Immature natural killer cell (primary cell): ENCODE measurements around the gene OR5H6. TPM values are rescaled to one million over a fixed set of nuclear protein-coding genes. Genes with fewer than 3 reads are reported as not detected.
"Not testable (repeated sequence)": the region's sequence is repeated elsewhere in the genome, so short reads cannot be mapped to it uniquely, and the experiment has no call there.

Source experiments
- DNase-seq, 3 donors: peaks; one replicate each; pipeline ENCODE4 v3.0.0; 2022; ENCODE audit warnings: mixed read lengths in 1 of 3
- H3K27ac Mint-ChIP-seq, 6 donors: one replicate each; pipeline ENCODE4 v1.8.0; 2020; ENCODE audit warnings: mixed read lengths in 6 of 6, mild to moderate bottlenecking in 5 of 6, inconsistent platforms in 4 of 6, moderate library complexity in 3 of 6
- H3K27me3 Mint-ChIP-seq, 3 donors: one replicate each; pipeline ENCODE4 v1.8.0; 2020 to 2021; ENCODE audit warnings: low read depth in 3 of 3, mild to moderate bottlenecking in 3 of 3, mixed read lengths in 3 of 3, moderate library complexity in 3 of 3, inconsistent platforms in 1 of 3
- H3K36me3 Mint-ChIP-seq, 3 donors: one replicate each; pipeline ENCODE4 v1.8.0; 2020; ENCODE audit warnings: mixed read lengths in 3 of 3, inconsistent platforms in 2 of 3, mild to moderate bottlenecking in 2 of 3
- H3K4me1 Mint-ChIP-seq, 2 donors: one replicate each; pipeline ENCODE4 v1.8.0; 2020; ENCODE audit warnings: inconsistent platforms in 2 of 2, mild to moderate bottlenecking in 2 of 2, mixed read lengths in 2 of 2, moderate library complexity in 1 of 2
- H3K4me3 Mint-ChIP-seq, 5 donors: one replicate each; pipeline ENCODE4 v1.8.0; 2020; ENCODE audit warnings: mild to moderate bottlenecking in 5 of 5, mixed read lengths in 5 of 5, inconsistent platforms in 3 of 5, moderate library complexity in 3 of 5
- H3K9me3 Mint-ChIP-seq, 6 donors: one replicate each; pipeline ENCODE4 v1.8.0; 2020; ENCODE audit warnings: mild to moderate bottlenecking in 6 of 6, mixed read lengths in 6 of 6, inconsistent platforms in 4 of 6, moderate library complexity in 3 of 6
- polyA plus RNA-seq, 3 donors: library from polyadenylated mRNA; unstranded; fragments of 300-500 nt; fragmentation: Illumina TruSeq; gene quantifications; one replicate each; pipeline ENCODE4 v1.2.3, GENCODE V29; 2021

Gene OR5H6
- polyA plus RNA-seq = not detected

DNA sequence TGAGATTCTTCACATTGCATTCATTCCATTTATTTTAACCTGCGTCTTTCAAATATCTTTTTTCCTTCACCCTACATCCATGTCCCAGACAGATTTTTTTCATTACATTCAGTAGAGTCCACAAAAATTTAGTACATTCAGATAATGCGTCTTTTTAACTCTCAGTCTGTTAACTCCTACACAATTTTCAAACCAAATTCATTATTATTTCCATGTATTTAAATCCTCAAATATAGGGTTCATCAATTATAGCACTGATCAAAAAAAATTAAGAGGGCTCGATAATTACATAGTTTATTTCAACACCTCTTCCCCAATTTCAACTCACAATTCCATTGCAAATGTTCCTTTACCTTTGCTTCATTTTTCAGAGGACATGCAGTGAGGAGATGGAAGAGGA, at the start of gene OR5H6:
OR5H6 (plus strand) TSS at position 301 of the 400 bp plus-strand sequence; CDS start at position 390, 89 bp downstream.
- no peak within 1 kb of the TSS for H3K4me3 Mint-ChIP-seq
- no peaks in the 10 kb centered on the region for H3K36me3 Mint-ChIP-seq
- H3K27ac Mint-ChIP-seq = no peak within 1 kb of the TSS
- no peaks in the 10 kb centered on the region for H3K4me1 Mint-ChIP-seq
- no peak for DNase-seq
- peaks cover 0 to 1% (median 0%) of the 10 kb centered on the region in 3 donors for H3K27me3 Mint-ChIP-seq
- H3K9me3 Mint-ChIP-seq = peaks cover 0 to 6% (median 3%) of the 10 kb centered on the region in 6 donors

DNA sequence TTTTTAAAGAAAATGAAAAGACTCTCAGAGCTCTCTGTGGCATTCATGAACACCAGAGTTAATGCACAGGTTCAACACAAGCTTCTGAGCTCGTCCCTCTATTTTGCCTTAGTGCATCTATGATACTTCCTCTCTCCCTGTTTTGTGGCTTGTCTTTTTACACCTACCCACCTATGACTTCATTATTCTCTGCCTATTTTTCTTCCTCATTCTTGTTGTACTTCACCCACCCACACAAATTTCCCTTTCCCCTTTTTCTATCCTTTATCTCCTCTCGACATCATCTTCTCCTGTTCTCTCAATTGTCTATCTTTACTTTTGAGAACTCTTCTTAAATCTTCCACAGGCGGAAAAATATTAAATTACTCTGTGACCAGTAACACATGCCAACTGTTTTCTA, 49.0 kb upstream of the OR5H6 start:
- Mint-ChIP-seq H3K36me3 (no peaks in the 10 kb centered on the region), H3K27ac (no peak overlapping the region), H3K9me3 (peaks cover 0 to 4% (median under 1%) of the 10 kb centered on the region in 6 donors), H3K4me3 (no peak overlapping the region), H3K4me1 (no peaks in the 10 kb centered on the region), H3K27me3 (peaks cover 0 to 6% (median 0%) of the 10 kb centered on the region in 3 donors)
- no peak for DNase-seq

DNA sequence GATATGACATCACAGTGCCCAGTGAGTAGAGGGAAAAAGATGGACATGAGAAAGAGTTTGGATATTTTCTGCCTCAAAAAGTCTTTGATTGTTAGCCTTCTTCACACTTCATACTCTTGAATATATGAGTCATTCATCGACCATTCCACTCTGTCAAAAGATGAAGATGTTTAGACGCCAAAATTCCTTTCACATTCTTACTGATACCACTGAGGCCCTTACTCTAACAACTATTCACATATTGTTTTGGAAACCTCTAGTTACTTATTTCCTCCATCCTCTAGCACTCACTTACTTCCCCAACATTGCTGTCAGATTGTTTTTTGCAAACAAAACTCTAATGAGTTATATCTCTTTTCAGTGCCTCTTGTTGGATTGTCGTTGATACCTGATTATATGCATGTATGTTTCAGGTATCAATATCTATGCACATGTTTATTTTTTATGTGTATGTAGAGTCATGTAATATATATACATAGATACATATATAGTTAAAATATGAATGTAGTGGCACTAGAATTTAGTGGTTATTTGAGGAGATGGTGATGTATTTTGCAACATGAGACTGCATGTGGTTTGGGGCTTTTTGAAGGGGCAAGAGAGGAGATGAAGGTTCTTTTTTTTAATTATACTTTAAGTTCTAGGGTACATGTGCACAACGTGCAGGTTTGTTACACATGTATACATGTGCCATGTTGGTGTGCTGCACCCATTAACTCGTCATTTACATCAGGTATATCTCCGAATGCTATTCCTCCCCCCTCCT, 40.0 kb upstream of the OR5H6 start:
- Mint-ChIP-seq H3K27ac (no peak overlapping the region), H3K4me3 (no peak overlapping the region), H3K9me3 (peaks cover 0 to 3% (median 0%) of the 10 kb centered on the region in 6 donors), H3K36me3 (no peaks in the 10 kb centered on the region), H3K27me3 (no peaks in the 10 kb centered on the region), H3K4me1 (no peaks in the 10 kb centered on the region)
- DNase-seq = no peak

DNA sequence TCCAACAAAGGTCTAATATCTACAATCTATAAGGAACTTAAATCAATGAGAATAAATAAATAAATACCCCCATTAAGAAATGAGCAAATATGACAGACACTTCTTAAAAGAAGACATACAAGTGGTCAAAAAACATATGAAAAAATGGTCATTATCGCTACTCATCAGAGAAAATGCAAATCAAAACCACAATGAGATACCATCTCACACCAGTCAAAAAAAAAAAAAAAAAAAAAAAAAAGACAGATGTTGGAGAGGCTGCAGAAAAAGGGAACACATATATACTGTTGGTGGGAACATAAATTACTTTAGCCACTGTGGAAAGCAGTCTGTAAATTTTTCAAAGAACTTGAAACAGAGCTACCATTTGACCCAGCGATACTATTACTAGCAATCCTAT, 31.6 kb upstream of the OR5H6 start:
- H3K27ac Mint-ChIP-seq = no peak overlapping the region
- H3K36me3 Mint-ChIP-seq = no peaks in the 10 kb centered on the region
- DNase-seq = no peak
- no peak overlapping the region for H3K4me3 Mint-ChIP-seq
- peaks cover 0 to 7% (median 3%) of the 10 kb centered on the region in 6 donors for H3K9me3 Mint-ChIP-seq
- H3K27me3 Mint-ChIP-seq = peaks cover 0 to 3% (median 2%) of the 10 kb centered on the region in 3 donors
- H3K4me1 Mint-ChIP-seq = no peaks in the 10 kb centered on the region

DNA sequence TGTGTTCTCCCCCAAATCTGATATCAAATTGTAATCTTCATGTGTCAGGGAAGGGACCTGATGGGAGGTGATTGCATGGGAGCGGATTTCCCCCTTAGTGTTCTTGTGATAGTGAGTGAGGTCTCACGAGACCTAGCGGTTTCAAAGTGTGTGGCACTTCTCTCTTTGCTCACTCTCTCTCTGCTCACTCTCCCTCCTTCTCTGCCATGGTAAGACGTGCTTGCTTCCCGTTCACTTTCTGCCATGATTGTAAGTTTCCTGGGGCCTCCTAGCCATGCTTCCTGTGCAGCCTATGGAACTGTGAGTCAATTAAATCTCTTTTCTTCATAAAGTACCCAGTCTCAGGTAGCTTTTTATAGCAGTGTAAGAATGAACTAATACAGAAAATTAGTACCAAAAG, 30.6 kb upstream of the OR5H6 start:
- Mint-ChIP-seq H3K27me3 (peaks cover 0 to 3% (median 2%) of the 10 kb centered on the region in 3 donors), H3K27ac (no peak overlapping the region), H3K36me3 (no peaks in the 10 kb centered on the region), H3K4me1 (no peaks in the 10 kb centered on the region), H3K9me3 (peaks cover 0 to 7% (median under 1%) of the 10 kb centered on the region in 6 donors), H3K4me3 (no peak overlapping the region)
- DNase-seq = no peak

DNA sequence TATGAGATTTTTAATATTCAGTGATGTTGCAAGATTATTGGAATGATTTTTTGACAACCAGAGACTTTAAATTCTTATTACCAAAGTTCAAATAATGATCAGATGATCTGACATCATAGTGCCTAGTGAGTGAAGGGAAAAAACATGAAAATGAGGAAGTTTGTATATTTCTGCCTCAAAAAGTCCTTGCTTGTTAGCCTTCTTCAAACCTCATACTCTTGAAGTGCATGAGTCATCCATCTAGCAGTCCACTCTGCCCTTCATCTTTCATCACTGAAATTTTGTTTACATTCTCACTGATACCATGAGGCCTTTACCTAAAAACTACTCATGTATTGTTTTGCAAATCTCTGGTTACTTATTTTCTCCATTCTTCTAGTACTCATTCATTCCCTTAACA, 23.9 kb upstream of the OR5H6 start:
- peaks cover 0 to 6% (median under 1%) of the 10 kb centered on the region in 6 donors for H3K9me3 Mint-ChIP-seq
- H3K27me3 Mint-ChIP-seq = peaks cover 3 to 5% (median 4%) of the 10 kb centered on the region in 3 donors
- H3K36me3 Mint-ChIP-seq = no peaks in the 10 kb centered on the region
- no peak overlapping the region for H3K4me3 Mint-ChIP-seq
- no peaks in the 10 kb centered on the region for H3K4me1 Mint-ChIP-seq
- DNase-seq = no peak
- H3K27ac Mint-ChIP-seq = no peak overlapping the region

GRCh38 chr3:98242155-98242554, 21.9 kb upstream of the OR5H6 start:
- Mint-ChIP-seq H3K4me1 (no peaks in the 10 kb centered on the region), H3K9me3 (peaks cover 0 to 6% (median under 1%) of the 10 kb centered on the region in 6 donors), H3K4me3 (no peak overlapping the region), H3K27ac (no peak overlapping the region), H3K36me3 (no peaks in the 10 kb centered on the region), H3K27me3 (peaks cover 3 to 5% (median 3%) of the 10 kb centered on the region in 3 donors)
- no peak for DNase-seq

- H3K9me3 Mint-ChIP-seq = peaks cover 0 to 6% (median 0%) of the 10 kb centered on the region in 6 donors
- H3K4me1 Mint-ChIP-seq = no peaks in the 10 kb centered on the region
These were observed 20.2 kb upstream of the OR5H6 start for GRCh38 chr3:98243843-98244242.

DNA sequence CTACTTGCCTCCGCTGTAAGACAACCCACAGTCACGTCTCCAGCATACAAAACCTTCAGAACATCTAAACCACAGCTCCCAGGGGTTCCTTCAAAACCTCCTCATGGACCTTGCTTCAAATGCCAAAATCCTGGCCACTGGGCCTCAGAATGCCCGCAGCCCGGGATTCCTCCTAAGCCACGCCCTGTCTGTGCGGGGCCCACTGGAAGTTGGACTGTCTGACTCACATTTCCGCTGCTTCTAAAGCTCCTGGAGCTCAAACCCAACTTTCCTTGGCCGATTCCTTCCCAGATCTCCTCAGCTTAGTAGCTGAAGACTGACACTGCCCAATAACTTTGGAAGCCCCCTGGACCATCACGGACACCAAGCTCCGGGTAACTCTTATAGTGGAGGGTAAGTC, 17.9 kb upstream of the OR5H6 start:
- peaks cover 0 to 6% (median 0%) of the 10 kb centered on the region in 6 donors for H3K9me3 Mint-ChIP-seq
- H3K27me3 Mint-ChIP-seq = peaks cover 2 to 4% (median 2%) of the 10 kb centered on the region in 3 donors
- H3K27ac Mint-ChIP-seq = no peak overlapping the region
- H3K4me3 Mint-ChIP-seq = no peak overlapping the region
- no peak for DNase-seq
- no peaks in the 10 kb centered on the region for H3K36me3 Mint-ChIP-seq
- H3K4me1 Mint-ChIP-seq = no peaks in the 10 kb centered on the region

More at GRCh38 chr3:98243843-98244242, 20.2 kb upstream of the OR5H6 start:
- peaks cover 2 to 3% (median 3%) of the 10 kb centered on the region in 3 donors for H3K27me3 Mint-ChIP-seq
- no peak for DNase-seq
- no peaks in the 10 kb centered on the region for H3K36me3 Mint-ChIP-seq
- no peak overlapping the region for H3K4me3 Mint-ChIP-seq
- H3K27ac Mint-ChIP-seq = no peak overlapping the region

- not testable (repeated sequence) for H3K9me3 Mint-ChIP-seq, H3K27me3 Mint-ChIP-seq, H3K4me1 Mint-ChIP-seq, H3K4me3 Mint-ChIP-seq, H3K27ac Mint-ChIP-seq, H3K36me3 Mint-ChIP-seq, DNase-seq
These were observed 8.0 kb upstream of the OR5H6 start for GRCh38 chr3:98256026-98256425.

DNA sequence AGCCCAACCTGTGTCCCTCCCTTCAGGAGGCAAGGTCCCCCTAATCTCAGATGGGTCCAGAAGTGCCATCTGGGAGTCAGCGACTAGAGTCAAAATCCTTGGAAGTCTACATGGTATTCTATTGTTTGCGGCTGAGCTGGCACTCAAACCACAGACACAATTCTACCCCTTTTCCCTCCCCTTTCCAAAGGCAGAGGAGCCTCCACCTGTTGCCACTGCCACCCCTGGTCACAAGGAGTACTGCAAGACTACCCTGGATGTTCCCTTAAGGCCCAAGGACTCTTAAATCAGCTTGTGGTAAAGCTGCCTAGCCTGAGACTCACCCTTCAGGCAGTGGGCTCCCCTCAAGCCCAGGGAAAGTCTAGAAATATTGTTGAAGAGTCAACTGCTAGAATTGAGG, 4.3 kb upstream of the OR5H6 start:
- H3K4me3 Mint-ChIP-seq = no peak overlapping the region
- H3K36me3 Mint-ChIP-seq = no peaks in the 10 kb centered on the region
- DNase-seq = no peak
- no peak overlapping the region for H3K27ac Mint-ChIP-seq
- no peaks in the 10 kb centered on the region for H3K4me1 Mint-ChIP-seq
- H3K27me3 Mint-ChIP-seq = peaks cover 1 to 3% (median 2%) of the 10 kb centered on the region in 3 donors
- peaks cover 0 to 10% (median 5%) of the 10 kb centered on the region in 6 donors for H3K9me3 Mint-ChIP-seq

DNA sequence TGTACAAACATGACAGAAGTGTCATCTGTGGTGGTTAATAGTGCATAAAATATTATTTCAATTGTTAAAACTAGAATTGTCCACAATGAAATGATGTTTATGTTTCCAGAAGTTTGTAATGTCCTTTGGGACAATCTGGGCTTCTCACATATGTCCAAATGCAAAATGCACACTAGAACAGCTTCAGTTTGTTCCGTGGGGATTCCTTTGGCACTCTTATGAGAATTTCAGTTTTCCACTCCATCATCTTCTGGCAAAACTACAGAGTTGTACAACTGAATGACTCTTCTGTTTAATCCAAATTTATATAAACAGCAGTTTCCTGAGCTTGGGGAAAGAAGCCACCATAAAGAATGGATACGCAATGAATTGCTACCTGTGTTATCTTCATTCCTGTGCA, 2.0 kb upstream of the OR5H6 start:
- Mint-ChIP-seq H3K36me3 (no peaks in the 10 kb centered on the region), H3K4me3 (no peak overlapping the region), H3K27ac (no peak overlapping the region), H3K4me1 (no peaks in the 10 kb centered on the region), H3K9me3 (peaks cover 0 to 10% (median 5%) of the 10 kb centered on the region in 6 donors), H3K27me3 (peaks cover 1 to 2% (median 2%) of the 10 kb centered on the region in 3 donors)
- DNase-seq = no peak

DNA sequence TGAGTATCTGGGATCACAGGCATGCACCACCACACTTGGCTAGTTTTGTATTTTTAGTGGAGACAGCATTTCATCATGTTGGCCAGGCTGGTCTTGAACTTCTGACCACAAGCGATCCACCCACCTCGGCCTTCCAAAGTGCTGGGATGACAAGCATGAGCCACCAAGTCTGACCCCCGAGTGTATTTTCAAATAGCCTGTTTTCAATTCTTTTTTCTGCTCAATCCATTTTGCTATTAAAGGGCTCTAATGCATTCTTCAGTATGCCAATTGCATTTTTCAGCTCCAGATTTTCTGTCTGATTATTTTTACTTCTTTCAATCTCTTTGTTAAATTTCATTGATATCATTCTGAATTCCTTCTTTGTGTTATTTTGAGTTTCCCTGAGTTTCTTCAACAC, 5.8 kb downstream of the OR5H6 start:
- Mint-ChIP-seq H3K27ac (no peak overlapping the region), H3K4me1 (no peaks in the 10 kb centered on the region), H3K36me3 (no peaks in the 10 kb centered on the region), H3K9me3 (peaks cover 11 to 27% (median 16%) of the 10 kb centered on the region in 6 donors), H3K4me3 (no peak overlapping the region), H3K27me3 (peaks cover 0 to 5% (median 1%) of the 10 kb centered on the region in 3 donors)
- no peak for DNase-seq

- Mint-ChIP-seq H3K9me3 (peaks cover 11 to 27% (median 16%) of the 10 kb centered on the region in 6 donors), H3K4me1 (no peaks in the 10 kb centered on the region), H3K36me3 (no peaks in the 10 kb centered on the region), H3K27ac (no peak overlapping the region), H3K27me3 (peaks cover 0 to 5% (median 1%) of the 10 kb centered on the region in 3 donors), H3K4me3 (no peak overlapping the region)
- no peak for DNase-seq
These were observed 8.1 kb downstream of the OR5H6 start for GRCh38 chr3:98272126-98272525.
